Omental fat pad (tissue), 4 donors: ENCODE measurements around the gene CAMSAP2. TPM values are rescaled to one million over a fixed set of nuclear protein-coding genes. Genes with fewer than 3 reads are reported as not detected.

Source experiments
- ATAC-seq: fragments of 150-250 bp; one replicate; pipeline ENCODE4 v1.9.1; 2016; ENCODE audit warnings: mild to moderate bottlenecking, moderate library complexity; ENCODE audit not compliant: low FRiP score
- DNase-seq: peaks from one replicate; pipeline ENCODE4 v3.0.0-alpha.2; 2019; ENCODE audit warnings: low spot score
- total RNA-seq, 4 donors: library from RNA; depleted of rRNA; stranded (reverse); fragments of >200 nt; gene quantifications; one replicate each; pipeline ENCODE4 v1.1.0, GENCODE V29; 2016
- TF ChIP-seq, protein P1 (sequence below), 3 donors: fragments of 450-650 bp; IDR thresholded peaks; one replicate each; pipeline ENCODE4 v1.5.1; 2016 to 2017; ENCODE audit warnings: antibody characterized with exemption in 3 of 3, mild to moderate bottlenecking in 3 of 3, moderate library complexity in 2 of 3

The CAMSAP2 gene
- total RNA-seq, 4 donors from 2014 or later = 37.2 to 65.2 (median 44.5) TPM

DNA sequence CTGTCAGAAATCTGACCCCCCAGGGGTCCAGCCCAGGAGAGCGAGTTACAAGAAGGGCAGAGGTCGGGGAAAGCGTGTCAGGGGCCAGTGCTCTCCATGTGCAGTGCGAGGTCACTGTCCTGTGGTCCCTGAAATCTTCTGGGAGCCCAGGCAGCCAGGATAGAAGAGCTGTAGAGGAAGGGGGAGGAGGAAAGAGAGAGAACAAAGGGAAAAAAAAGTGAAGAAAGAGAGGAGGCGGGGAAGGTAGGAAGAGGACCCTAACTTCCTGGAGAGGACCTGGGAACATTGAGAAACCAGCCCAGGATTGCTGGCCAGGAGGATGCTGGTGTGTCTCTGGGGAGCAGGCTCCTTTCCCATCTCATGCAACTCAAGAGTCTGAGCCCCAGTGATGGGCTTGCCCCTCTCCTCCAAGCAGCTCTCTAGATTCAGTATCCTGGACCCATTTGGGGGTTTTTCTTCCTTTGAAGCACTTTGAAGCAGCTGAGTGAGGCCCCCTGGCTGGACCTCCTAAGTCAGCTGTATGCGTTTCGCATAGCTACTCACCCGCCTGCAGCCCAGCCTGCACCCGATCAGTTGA lies 149.2 kb downstream of the CAMSAP2 start:
- TF ChIP-seq, protein P1, sequence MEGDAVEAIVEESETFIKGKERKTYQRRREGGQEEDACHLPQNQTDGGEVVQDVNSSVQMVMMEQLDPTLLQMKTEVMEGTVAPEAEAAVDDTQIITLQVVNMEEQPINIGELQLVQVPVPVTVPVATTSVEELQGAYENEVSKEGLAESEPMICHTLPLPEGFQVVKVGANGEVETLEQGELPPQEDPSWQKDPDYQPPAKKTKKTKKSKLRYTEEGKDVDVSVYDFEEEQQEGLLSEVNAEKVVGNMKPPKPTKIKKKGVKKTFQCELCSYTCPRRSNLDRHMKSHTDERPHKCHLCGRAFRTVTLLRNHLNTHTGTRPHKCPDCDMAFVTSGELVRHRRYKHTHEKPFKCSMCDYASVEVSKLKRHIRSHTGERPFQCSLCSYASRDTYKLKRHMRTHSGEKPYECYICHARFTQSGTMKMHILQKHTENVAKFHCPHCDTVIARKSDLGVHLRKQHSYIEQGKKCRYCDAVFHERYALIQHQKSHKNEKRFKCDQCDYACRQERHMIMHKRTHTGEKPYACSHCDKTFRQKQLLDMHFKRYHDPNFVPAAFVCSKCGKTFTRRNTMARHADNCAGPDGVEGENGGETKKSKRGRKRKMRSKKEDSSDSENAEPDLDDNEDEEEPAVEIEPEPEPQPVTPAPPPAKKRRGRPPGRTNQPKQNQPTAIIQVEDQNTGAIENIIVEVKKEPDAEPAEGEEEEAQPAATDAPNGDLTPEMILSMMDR (IDR thresholded peaks at IDR 0.05) = no peak
- ATAC-seq (no peak), DNase-seq (no peak)

DNA sequence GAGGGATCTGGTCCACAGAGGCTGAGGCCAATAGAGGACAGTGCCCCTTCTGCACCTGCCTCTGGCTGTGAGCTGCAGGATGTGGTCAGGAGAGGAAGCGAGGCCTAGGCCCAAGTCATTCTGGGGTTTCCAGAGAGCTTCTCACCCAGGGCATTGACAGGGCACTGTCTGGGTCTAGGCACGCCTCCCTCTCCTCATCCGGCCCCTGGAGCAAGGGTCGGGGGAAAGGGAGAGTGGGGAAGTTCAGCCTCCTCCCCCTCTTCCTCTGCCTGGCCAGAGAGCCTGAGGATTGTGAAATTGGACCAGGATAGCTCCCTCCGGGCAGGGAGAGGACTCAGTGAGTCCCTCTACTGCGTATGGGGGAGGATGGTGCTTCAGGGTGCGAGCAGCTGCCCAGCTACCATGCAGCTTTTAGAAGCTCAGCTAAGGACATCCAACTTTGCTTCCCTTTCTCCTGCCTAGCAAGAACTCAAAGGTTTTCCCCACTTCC lies 149.7 kb downstream of the CAMSAP2 start:
- no peak for DNase-seq
- TF ChIP-seq, protein P1 (IDR thresholded peaks at IDR 0.05) = no peak
- ATAC-seq = no peak

DNA sequence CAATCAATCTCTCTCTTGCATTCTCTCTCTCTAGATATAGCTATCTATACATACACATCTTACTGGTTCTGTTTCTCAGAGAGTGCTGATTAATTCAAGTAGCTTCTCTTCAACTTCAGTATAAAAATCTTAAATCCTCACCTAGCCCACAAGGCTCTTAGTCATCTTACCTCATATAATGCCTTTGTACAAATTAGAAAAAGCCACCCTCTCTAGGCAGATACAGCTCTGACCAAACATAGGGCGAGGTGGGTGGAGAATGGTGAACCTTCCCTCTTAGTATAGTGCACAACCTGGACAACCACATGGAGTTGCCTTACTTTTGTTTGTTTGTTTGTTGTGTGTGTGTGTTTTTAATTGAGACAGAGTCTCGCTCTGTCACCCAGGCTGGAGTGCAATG lies 150.9 kb downstream of the CAMSAP2 start:
- no peak for DNase-seq
- TF ChIP-seq, protein P1 (IDR thresholded peaks at IDR 0.05) = no peak
- no peak for ATAC-seq

DNA sequence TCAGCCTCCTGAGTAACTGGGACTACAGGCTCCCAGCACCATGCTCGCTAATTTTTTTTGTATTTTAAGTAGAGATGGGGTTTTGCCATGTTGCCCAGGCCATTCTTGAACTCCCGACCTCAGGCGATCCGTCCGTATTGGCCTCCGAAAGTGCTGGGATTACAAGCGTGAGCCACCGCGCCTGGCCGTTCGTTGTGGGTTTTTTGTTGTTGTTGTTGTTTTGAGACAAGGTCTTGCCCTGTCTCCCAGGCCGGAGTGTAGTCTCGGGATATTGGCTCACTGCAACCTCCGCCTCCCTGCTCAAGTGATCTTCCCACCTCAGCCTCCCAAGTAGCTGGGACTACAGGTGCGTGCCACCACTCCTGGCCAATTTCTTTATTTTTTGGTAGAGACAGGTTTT lies 151.3 kb downstream of the CAMSAP2 start:
- ATAC-seq = no peak
- DNase-seq = no peak

DNA sequence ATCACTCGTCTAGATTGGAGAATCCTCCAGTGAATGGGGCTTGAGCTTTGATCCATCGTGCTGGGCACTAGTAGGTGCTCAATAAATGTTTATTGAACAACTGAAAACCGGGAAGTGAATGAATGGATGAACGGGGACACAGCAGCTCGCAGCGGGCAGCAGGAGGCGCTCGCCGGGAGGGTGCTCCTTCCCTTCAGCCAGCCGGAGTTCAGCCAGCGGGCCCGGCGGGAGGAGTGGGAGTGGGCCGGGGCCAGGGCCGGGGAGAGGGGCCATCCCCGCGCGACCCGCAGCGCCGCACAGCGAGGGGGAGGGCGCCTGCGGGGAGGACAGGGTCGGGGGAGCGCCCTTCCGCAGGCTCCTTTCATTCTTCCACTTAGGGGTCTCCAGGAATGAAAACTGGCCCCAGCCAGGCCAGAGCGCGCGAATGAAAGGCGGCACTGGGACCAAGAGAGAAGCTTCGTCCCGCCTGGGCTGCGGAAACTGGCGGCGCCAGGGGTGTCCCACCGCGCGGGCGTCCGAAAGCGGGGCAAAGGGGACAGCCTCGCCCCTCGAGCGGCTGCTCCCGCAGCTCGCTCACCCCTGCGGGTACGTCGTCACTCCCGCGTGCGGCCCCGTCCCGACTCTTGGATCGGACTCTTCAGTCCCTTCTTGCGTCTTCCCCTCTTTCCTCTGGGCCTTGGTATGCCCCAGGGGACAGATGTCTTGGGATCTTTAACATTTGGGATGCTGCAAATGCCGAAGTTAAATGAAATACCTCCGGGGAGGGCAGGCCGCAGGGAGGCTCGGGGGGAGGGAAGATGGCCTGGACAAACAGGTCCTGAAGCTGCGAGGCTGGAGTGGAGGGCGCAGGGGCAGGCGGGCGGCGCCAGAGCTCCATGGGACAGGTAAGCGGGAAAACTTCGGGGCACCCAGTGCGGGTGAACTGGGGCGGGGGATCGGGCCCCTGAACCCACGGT lies 152.4 kb downstream of the CAMSAP2 start:
- peak; percentile 18 for ATAC-seq
- no peak for DNase-seq
- TF ChIP-seq, protein P1 (IDR thresholded peaks at IDR 0.05) = no peak

More for the DNA sequence above, 151.3 kb downstream of the CAMSAP2 start:
- TF ChIP-seq, protein P1 (IDR thresholded peaks at IDR 0.05) = no peak

DNA sequence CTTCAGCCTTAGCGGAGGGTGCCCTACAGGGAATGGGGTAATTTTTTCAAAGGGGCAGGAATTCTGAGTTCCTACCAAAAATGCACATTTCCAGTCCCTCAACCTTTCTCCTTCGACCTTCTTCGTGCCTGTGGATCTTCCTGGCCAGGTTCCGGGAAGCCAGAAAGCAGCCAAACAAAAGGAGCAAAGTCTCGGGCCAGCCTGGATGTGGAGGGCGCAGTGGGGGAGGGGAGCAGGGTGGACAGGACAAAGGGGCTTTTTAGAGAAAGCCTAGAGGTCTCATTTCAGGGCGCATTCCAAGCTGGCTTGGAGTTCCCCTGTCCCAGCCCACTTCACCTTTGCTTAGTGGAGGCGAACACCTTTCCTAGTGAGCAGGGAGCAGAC lies 153.1 kb downstream of the CAMSAP2 start:
- DNase-seq = no peak
- no peak for ATAC-seq
- TF ChIP-seq, protein P1 (IDR thresholded peaks at IDR 0.05) = no peak
